Muscle layer of duodenum (tissue), 2 donors: ENCODE results near the gene RARRES2.

ENCODE experiments used
- H3K27ac ChIP-seq: one replicate; pipeline ENCODE4 v1.7.0; 2013; ENCODE audit warnings: mild to moderate bottlenecking, low read length
- H3K27me3 ChIP-seq: one replicate; pipeline ENCODE4 v1.7.0; 2013; ENCODE audit warnings: low read depth, mild to moderate bottlenecking, control low read depth, low read length
- H3K36me3 ChIP-seq, 2 donors: one replicate each; pipeline ENCODE4 v1.7.0; 2013; ENCODE audit warnings: low read length in 2 of 2, control low read depth in 1 of 2, mild to moderate bottlenecking in 1 of 2; ENCODE audit not compliant: insufficient read depth in 2 of 2, control insufficient read depth in 1 of 2
- H3K4me1 ChIP-seq, 2 donors: one replicate each; pipeline ENCODE4 v1.7.0; 2013; ENCODE audit warnings: low read length in 2 of 2, mild to moderate bottlenecking in 2 of 2, control low read depth in 1 of 2, moderate library complexity in 1 of 2; ENCODE audit not compliant: insufficient read depth in 2 of 2, control insufficient read depth in 1 of 2
- H3K4me3 ChIP-seq, 2 donors: one replicate each; pipeline ENCODE4 v1.7.0; 2013; ENCODE audit warnings: low read length in 2 of 2, low read depth in 1 of 2, mild to moderate bottlenecking in 1 of 2
- H3K9me3 ChIP-seq, 2 donors: one replicate each; pipeline ENCODE4 v1.7.0; 2013; ENCODE audit warnings: low read length in 2 of 2, control low read depth in 1 of 2, mild to moderate bottlenecking in 1 of 2; ENCODE audit not compliant: control insufficient read depth in 1 of 2
- donor health status: healthy.

The RARRES2 gene

GRCh38 chr7:150343225-150343624, 1.8 kb upstream of the RARRES2 start:
- Histone ChIP-seq H3K4me1 (peaks cover 0 to 28% of the 10 kb centered on the region in 2 donors), H3K36me3 (peaks cover 0 to 2% of the 10 kb centered on the region in 2 donors), H3K4me3 (no peak overlapping the region), H3K27me3 (no peaks in the 10 kb centered on the region), H3K27ac (no peak overlapping the region), H3K9me3 (peaks cover 0 to 3% of the 10 kb centered on the region in 2 donors)

- Histone ChIP-seq H3K27ac (no peak overlapping the region), H3K4me1 (peaks cover 3 to 40% of the 10 kb centered on the region in 2 donors), H3K9me3 (peaks cover 0 to 3% of the 10 kb centered on the region in 2 donors), H3K27me3 (no peaks in the 10 kb centered on the region), H3K36me3 (peaks cover 0 to 8% of the 10 kb centered on the region in 2 donors), H3K4me3 (peak overlapping the region in 1 of 2 donors; percentile 38)
These were observed 636 bp upstream of the RARRES2 start for GRCh38 chr7:150342121-150342408.

GRCh38 chr7:150340875-150341262, 560 bp downstream of the RARRES2 start:
- Histone ChIP-seq H3K27ac (no peak overlapping the region), H3K4me3 (peak overlapping the region; percentile 55 to 72), H3K9me3 (peaks cover 0 to 3% of the 10 kb centered on the region in 2 donors), H3K36me3 (peaks cover 0 to 8% of the 10 kb centered on the region in 2 donors), H3K4me1 (peaks cover 5 to 51% of the 10 kb centered on the region in 2 donors), H3K27me3 (no peaks in the 10 kb centered on the region)

GRCh38 chr7:150340024-150340749, 1.2 kb downstream of the RARRES2 start:
- Histone ChIP-seq H3K4me3 (peak overlapping the region; percentile 33 to 72), H3K4me1 (peaks cover 9 to 58% of the 10 kb centered on the region in 2 donors), H3K27ac (no peak overlapping the region), H3K27me3 (no peaks in the 10 kb centered on the region), H3K36me3 (peaks cover 0 to 8% of the 10 kb centered on the region in 2 donors), H3K9me3 (peaks cover 0 to 3% of the 10 kb centered on the region in 2 donors)

- Histone ChIP-seq H3K27me3 (no peaks in the 10 kb centered on the region), H3K27ac (no peak overlapping the region), H3K36me3 (peaks cover 0 to 8% of the 10 kb centered on the region in 2 donors), H3K4me3 (peak overlapping the region in 1 of 2 donors; percentile 72), H3K4me1 (peaks cover 9 to 65% of the 10 kb centered on the region in 2 donors), H3K9me3 (peaks cover 0 to 2% of the 10 kb centered on the region in 2 donors)
These were observed 2.0 kb downstream of the RARRES2 start for GRCh38 chr7:150339409-150339809.

- H3K36me3 ChIP-seq = peaks cover 0 to 8% of the 10 kb centered on the region in 2 donors
These were observed 3.1 kb downstream of the RARRES2 start for GRCh38 chr7:150338166-150338829.

GRCh38 chr7:150337659-150338081, 3.8 kb downstream of the RARRES2 start:
- H3K4me1 ChIP-seq = peaks cover 9 to 66% of the 10 kb centered on the region in 2 donors
- H3K27me3 ChIP-seq = no peaks in the 10 kb centered on the region
- no peak overlapping the region for H3K27ac ChIP-seq
- H3K4me3 ChIP-seq = no peak overlapping the region
- no peaks in the 10 kb centered on the region for H3K9me3 ChIP-seq
- peaks cover 0 to 8% of the 10 kb centered on the region in 2 donors for H3K36me3 ChIP-seq

More at GRCh38 chr7:150338166-150338829, 3.1 kb downstream of the RARRES2 start:
- Histone ChIP-seq H3K4me3 (no peak overlapping the region), H3K27ac (no peak overlapping the region), H3K4me1 (peaks cover 9 to 66% of the 10 kb centered on the region in 2 donors), H3K27me3 (no peaks in the 10 kb centered on the region), H3K9me3 (no peaks in the 10 kb centered on the region)

GRCh38 chr7:150337179-150337578, 4.2 kb downstream of the RARRES2 start:
- Histone ChIP-seq H3K36me3 (peaks cover 0 to 8% of the 10 kb centered on the region in 2 donors), H3K4me1 (peaks cover 9 to 65% of the 10 kb centered on the region in 2 donors), H3K27me3 (no peaks in the 10 kb centered on the region), H3K9me3 (no peaks in the 10 kb centered on the region), H3K4me3 (no peak overlapping the region), H3K27ac (no peak overlapping the region)

- H3K36me3 ChIP-seq = peaks cover 0 to 8% of the 10 kb centered on the region in 2 donors
- no peaks in the 10 kb centered on the region for H3K9me3 ChIP-seq
- peaks cover 9 to 61% of the 10 kb centered on the region in 2 donors for H3K4me1 ChIP-seq
- H3K4me3 ChIP-seq = no peak overlapping the region
- H3K27me3 ChIP-seq = no peaks in the 10 kb centered on the region
- no peak overlapping the region for H3K27ac ChIP-seq
These were observed 4.7 kb downstream of the RARRES2 start for GRCh38 chr7:150336746-150337145.

- peaks cover 0 to 12% of the 10 kb centered on the region in 2 donors for H3K36me3 ChIP-seq
- H3K27ac ChIP-seq = no peak overlapping the region
- no peaks in the 10 kb centered on the region for H3K9me3 ChIP-seq
- no peaks in the 10 kb centered on the region for H3K27me3 ChIP-seq
- peaks cover 9 to 59% of the 10 kb centered on the region in 2 donors for H3K4me1 ChIP-seq
- H3K4me3 ChIP-seq = no peak overlapping the region
These were observed 5.7 kb downstream of the RARRES2 start for GRCh38 chr7:150335774-150336112.

- Histone ChIP-seq H3K4me1 (peaks cover 9 to 58% of the 10 kb centered on the region in 2 donors), H3K27ac (no peak overlapping the region), H3K4me3 (no peak overlapping the region), H3K27me3 (no peaks in the 10 kb centered on the region), H3K36me3 (peaks cover 0 to 12% of the 10 kb centered on the region in 2 donors), H3K9me3 (no peaks in the 10 kb centered on the region)
These were observed 6.2 kb downstream of the RARRES2 start for GRCh38 chr7:150335108-150335773.
